Stomach (tissue), 9 donors: ENCODE measurements around the gene RRAS. TPM values are rescaled to one million over a fixed set of nuclear protein-coding genes. Genes with fewer than 3 reads are reported as not detected.

Experiments used
- DNase-seq, 2 donors: peaks; one replicate each; pipeline versions ENCODE4 v3.0.0 to v3.0.0-alpha.2; 2013 to 2019
- H3K27ac ChIP-seq, 5 donors: fragments of 200-600 bp in 4 of 5; sonication (generic) in 4 of 5; one replicate each; pipeline ENCODE4 v1.5.1; 2013 to 2019; ENCODE audit warnings: mild to moderate bottlenecking in 1 of 5, moderate library complexity in 1 of 5
- H3K27me3 ChIP-seq, 3 donors: fragments of 200-600 bp; sonication (generic); one replicate each; pipeline ENCODE4 v1.5.1; 2017 to 2019; ENCODE audit warnings: mixed run types in 1 of 3
- H3K36me3 ChIP-seq, 4 donors: fragments of 200-600 bp; sonication (generic); 1 replicate in 3 of 4; 2 replicates in 1 of 4; pipeline ENCODE4 v1.5.1; 2016 to 2019
- H3K4me1 ChIP-seq, 4 donors: fragments of 200-600 bp; sonication (generic); one replicate each; pipeline ENCODE4 v1.5.1; 2016 to 2019
- H3K4me3 ChIP-seq, 4 donors: fragments of 200-600 bp; sonication (generic) in 3 of 4; one replicate each; pipeline ENCODE4 v1.5.1; 2016 to 2019; ENCODE audit warnings: mild to moderate bottlenecking in 1 of 4
- H3K9me3 ChIP-seq, 4 donors: fragments of 200-600 bp; sonication (generic); one replicate each; pipeline ENCODE4 v1.5.1; 2016 to 2019
- EP300 ChIP-seq: sonication (generic); formaldehyde crosslinking; IDR thresholded peaks from one replicate; pipeline ENCODE4 v1.6.1; 2017; ENCODE audit warnings: antibody characterized with exemption
- POLR2A ChIP-seq, 4 donors: fragments of 450-650 bp; IDR thresholded peaks; one replicate each; pipeline ENCODE4 v1.6.1; 2016; ENCODE audit warnings: antibody characterized with exemption in 4 of 4, control low read depth in 2 of 4, mild to moderate bottlenecking in 1 of 4, moderate library complexity in 1 of 4
- POLR2AphosphoS5 ChIP-seq, 3 donors: sonication (generic); formaldehyde crosslinking; IDR thresholded peaks; one replicate each; pipeline ENCODE4 v1.6.1; 2016; ENCODE audit warnings: antibody characterized with exemption in 3 of 3
- WGBS, 5 donors: extraction: QIAGEN DNeasy Blood & Tissue Kit in 3 of 5; methylation state at CpG; one replicate each; pipeline versions ENCODE4 v1.1.5 to v1.1.7; 2013 to 2018; 5-methylcytosine and 5-hydroxymethylcytosine counted together
- intact Hi-C: fragments of 100-400 bp; cut with DNase I; formaldehyde crosslinking; loops from one replicate; pipeline ENCODE4 v1.15.1; 2023; ENCODE audit warnings: low total_unique reads
- polyA plus RNA-seq, 3 donors: library from polyadenylated mRNA; stranded (reverse); fragments of 200-250 nt; gene quantifications; one replicate each; pipeline ENCODE4 v1.2.3, GENCODE V29; 2013
- total RNA-seq, 5 donors: library from RNA; depleted of rRNA; stranded (reverse); fragments of >200 nt; gene quantifications; one replicate each; pipeline versions ENCODE4 v1.1.0 to v1.2.3, GENCODE V29; 2014 to 2016
- TF ChIP-seq, protein P1 (sequence below), 7 experiments: fragments of 450-650 bp in 4 of 7; fragments of 200-600 bp in 3 of 7; sonication (generic) in 3 of 7; IDR thresholded peaks; one replicate each; pipeline ENCODE4 v1.5.1; 2016 to 2019; ENCODE audit warnings: antibody characterized with exemption in 7 of 7, control low read depth in 2 of 7, mild to moderate bottlenecking in 1 of 7
- donor health status: healthy with polysubstance abuse.
- donor health status: Bipolar disorder and iron deficiency.
- donor health status: healthy.

Gene RRAS
- total and polyA plus RNA-seq, 8 donors = 7.7 to 145 (median 103) TPM

DNA sequence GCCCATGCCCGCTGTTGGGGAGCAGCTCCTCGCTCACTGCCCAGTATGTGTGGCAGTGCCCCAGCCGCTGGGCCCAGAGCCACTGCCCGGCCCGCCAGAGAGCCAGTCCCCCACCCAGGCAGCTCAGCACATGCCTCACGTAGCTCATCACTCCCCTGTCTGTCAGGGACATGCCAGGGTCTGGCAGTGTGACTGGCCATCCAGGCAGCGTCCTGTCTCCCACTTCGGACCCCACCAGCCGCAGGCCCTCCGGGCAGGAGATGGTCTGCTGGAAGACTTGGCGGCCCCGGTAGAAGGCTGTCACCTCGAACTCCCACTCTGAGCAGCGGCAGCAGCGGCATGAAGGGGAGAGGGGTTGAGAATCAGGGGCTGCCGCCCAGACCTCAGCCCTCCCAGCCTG is 22.1 kb upstream of the RRAS start:
- H3K36me3 ChIP-seq = peaks cover 58 to 65% (median 62%) of the 10 kb centered on the region in 4 donors
- TF ChIP-seq POLR2A (IDR thresholded peaks at IDR 0.05) (no peak), POLR2AphosphoS5 (IDR thresholded peaks at IDR 0.05) (no peak), EP300 (no peak)
- TF ChIP-seq, protein P1, sequence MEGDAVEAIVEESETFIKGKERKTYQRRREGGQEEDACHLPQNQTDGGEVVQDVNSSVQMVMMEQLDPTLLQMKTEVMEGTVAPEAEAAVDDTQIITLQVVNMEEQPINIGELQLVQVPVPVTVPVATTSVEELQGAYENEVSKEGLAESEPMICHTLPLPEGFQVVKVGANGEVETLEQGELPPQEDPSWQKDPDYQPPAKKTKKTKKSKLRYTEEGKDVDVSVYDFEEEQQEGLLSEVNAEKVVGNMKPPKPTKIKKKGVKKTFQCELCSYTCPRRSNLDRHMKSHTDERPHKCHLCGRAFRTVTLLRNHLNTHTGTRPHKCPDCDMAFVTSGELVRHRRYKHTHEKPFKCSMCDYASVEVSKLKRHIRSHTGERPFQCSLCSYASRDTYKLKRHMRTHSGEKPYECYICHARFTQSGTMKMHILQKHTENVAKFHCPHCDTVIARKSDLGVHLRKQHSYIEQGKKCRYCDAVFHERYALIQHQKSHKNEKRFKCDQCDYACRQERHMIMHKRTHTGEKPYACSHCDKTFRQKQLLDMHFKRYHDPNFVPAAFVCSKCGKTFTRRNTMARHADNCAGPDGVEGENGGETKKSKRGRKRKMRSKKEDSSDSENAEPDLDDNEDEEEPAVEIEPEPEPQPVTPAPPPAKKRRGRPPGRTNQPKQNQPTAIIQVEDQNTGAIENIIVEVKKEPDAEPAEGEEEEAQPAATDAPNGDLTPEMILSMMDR (IDR thresholded peaks at IDR 0.05) = no peak
- no peak overlapping the region for H3K4me3 ChIP-seq
- peaks cover 22 to 33% (median 28%) of the 10 kb centered on the region in 4 donors for H3K4me1 ChIP-seq
- intact Hi-C loops = no loop called here
- no peaks in the 10 kb centered on the region for H3K27me3 ChIP-seq
- DNase-seq = no peak
- H3K9me3 ChIP-seq = no peaks in the 10 kb centered on the region
- no peak overlapping the region for H3K27ac ChIP-seq
- 80 to 96% (median 93%) methylated on average over 2 to 16 of the region's 16 CpGs for WGBS, 5 donors

- Histone ChIP-seq H3K4me3 (no peak overlapping the region), H3K36me3 (peaks cover 74 to 80% (median 78%) of the 10 kb centered on the region in 4 donors), H3K27ac (no peak overlapping the region), H3K4me1 (peaks cover 13 to 23% (median 17%) of the 10 kb centered on the region in 4 donors), H3K9me3 (no peaks in the 10 kb centered on the region), H3K27me3 (no peaks in the 10 kb centered on the region)
- intact Hi-C loops = no loop called here
- DNase-seq = no peak
- 82 to 87% (median 84%) methylated on average over 15 of the region's 15 CpGs for WGBS, 5 donors
- TF ChIP-seq, protein P1 (IDR thresholded peaks at IDR 0.05) = no peak
- no peak for TF ChIP-seq EP300
- TF ChIP-seq POLR2AphosphoS5 (IDR thresholded peaks at IDR 0.05) = no peak
- TF ChIP-seq POLR2A (IDR thresholded peaks at IDR 0.05) = no peak
Measured at GRCh38 chr19:49660338-49660961, 20.5 kb upstream of the RRAS start.

DNA sequence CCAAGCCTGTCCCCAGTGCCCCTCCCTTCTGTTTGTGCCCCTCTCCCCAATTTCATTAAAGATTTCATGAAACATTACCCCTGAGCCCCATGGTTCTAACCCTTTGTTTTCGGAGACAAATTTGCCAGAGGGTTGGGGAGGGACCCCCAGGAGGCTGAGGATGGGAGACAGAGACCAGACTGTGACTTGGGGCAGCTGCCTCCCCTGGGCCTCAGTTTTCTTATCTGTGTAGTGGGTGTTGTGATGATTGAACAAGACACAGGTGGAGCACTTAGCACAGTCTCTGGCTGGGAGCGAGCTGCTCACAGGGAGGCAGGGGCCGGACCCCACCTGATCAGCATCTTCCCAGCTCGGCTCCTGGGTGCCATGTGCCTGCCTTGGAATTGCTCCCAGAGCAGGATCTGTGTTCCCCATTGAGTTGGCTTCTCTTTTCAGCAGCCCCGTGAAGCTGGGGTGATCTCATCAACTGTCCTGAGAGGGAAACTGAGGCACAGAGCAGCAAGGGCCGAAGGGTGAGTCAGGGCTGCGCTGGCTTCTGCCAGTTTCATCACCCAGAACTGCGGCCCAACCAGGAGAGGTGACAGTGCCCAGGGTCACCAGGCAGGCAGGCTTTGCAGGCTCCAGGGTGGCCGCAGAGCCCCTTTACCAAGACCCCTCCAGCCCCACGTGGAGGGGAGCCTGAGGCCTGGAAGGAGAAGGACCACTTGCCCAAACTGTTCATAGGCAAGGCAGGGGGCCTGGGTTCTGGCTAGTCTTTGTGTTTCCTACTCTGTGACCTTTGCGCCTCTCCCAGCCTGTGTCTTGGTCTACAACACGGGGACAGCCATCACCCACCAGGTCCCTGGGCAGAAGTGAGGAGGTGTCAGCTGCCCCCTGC is 18.9 kb upstream of the RRAS start:
- Histone ChIP-seq H3K9me3 (no peaks in the 10 kb centered on the region), H3K36me3 (peaks cover 89 to 97% (median 94%) of the 10 kb centered on the region in 4 donors), H3K27me3 (no peaks in the 10 kb centered on the region), H3K27ac (no peak overlapping the region), H3K4me3 (no peak overlapping the region), H3K4me1 (peaks cover 7 to 11% (median 9%) of the 10 kb centered on the region in 4 donors)
- TF ChIP-seq POLR2A (IDR thresholded peaks at IDR 0.05) = no peak
- TF ChIP-seq, protein P1 (IDR thresholded peaks at IDR 0.05) = no peak
- TF ChIP-seq POLR2AphosphoS5 (IDR thresholded peaks at IDR 0.05) = no peak
- no peak for TF ChIP-seq EP300
- intact Hi-C loops = no loop called here
- WGBS, 5 donors = 86 to 95% (median 92%) methylated on average over 3 to 12 of the region's 12 CpGs
- no peak for DNase-seq

DNA sequence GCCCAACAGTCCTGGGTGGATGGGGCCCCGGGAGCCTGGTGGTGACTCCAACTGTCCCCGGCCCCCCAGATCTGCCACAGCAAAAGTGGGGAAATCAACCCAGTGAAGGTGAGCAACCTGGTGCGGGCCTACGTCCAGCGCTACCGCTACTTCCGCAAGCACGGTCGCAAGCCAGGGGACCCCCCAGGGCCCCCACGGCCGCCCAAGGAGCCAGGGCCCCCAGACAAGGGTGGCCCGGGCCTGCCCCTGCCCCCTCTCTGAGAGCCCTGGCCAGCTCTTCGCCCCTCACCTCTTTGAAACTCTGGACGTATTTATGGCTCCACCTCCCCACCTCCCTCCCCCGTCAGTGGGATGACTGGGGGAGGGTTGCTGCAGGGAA is 18.2 kb upstream of the RRAS start:
- no peaks in the 10 kb centered on the region for H3K27me3 ChIP-seq
- DNase-seq = no peak
- intact Hi-C loops = no loop called here
- 80 to 88% (median 87%) methylated on average over 11 to 15 of the region's 15 CpGs for WGBS, 5 donors
- H3K4me1 ChIP-seq = peaks cover 1 to 4% (median 3%) of the 10 kb centered on the region in 4 donors
- H3K36me3 ChIP-seq = peaks cover 95 to 100% (median 100%) of the 10 kb centered on the region in 4 donors
- TF ChIP-seq POLR2AphosphoS5 (IDR thresholded peaks at IDR 0.05) (no peak), POLR2A (IDR thresholded peaks at IDR 0.05) (no peak), EP300 (no peak)
- TF ChIP-seq, protein P1 (IDR thresholded peaks at IDR 0.05) = no peak
- no peak overlapping the region for H3K27ac ChIP-seq
- no peak overlapping the region for H3K4me3 ChIP-seq
- H3K9me3 ChIP-seq = no peaks in the 10 kb centered on the region
